GM12875 (cell line): Measurements from ENCODE around the gene SLC13A1.

Experiments
- H3K4me3 ChIP-seq: one replicate; pipeline ENCODE4 v1.5.1; 2011; ENCODE audit warnings: low read depth, low read length, control low read depth
- CTCF ChIP-seq: IDR thresholded peaks from 2 replicates; pipeline ENCODE4 v1.5.1; 2011; ENCODE audit warnings: low read depth, mild to moderate bottlenecking, control low read depth, inconsistent platforms, low read length, moderate library complexity, borderline replicate concordance; ENCODE audit not compliant: insufficient read depth

Gene SLC13A1

GRCh38 chr7:123120286-123120685, 79.5 kb downstream of the SLC13A1 start:
- H3K4me3 ChIP-seq = no peak overlapping the region
- no peak for TF ChIP-seq CTCF

- no peak for TF ChIP-seq CTCF
- no peak overlapping the region for H3K4me3 ChIP-seq
Measured at GRCh38 chr7:123115331-123115730, 84.4 kb downstream of the SLC13A1 start.

- no peak for TF ChIP-seq CTCF
- H3K4me3 ChIP-seq = no peak overlapping the region
Measured at GRCh38 chr7:123114288-123114687, 85.5 kb downstream of the SLC13A1 start.

DNA sequence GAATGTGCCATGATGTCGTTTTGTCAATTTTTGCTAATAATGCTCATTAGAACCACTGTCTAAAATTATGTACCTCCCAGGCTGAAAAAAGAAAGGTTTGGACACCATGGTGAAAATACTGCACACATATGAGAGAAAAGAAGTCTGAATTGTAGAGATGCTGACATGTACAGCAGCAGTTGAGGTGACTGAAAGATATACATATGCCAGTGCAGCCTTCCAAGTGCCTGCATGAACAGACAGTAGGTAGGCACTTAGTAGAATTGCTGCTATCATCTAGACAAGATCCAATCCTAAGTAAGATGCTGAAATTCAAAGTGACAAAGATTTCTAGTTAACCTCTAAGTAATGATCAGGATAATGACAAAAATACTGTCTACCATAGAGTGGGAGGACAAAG, 86.9 kb downstream of the SLC13A1 start:
- no peak overlapping the region for H3K4me3 ChIP-seq
- no peak for TF ChIP-seq CTCF

DNA sequence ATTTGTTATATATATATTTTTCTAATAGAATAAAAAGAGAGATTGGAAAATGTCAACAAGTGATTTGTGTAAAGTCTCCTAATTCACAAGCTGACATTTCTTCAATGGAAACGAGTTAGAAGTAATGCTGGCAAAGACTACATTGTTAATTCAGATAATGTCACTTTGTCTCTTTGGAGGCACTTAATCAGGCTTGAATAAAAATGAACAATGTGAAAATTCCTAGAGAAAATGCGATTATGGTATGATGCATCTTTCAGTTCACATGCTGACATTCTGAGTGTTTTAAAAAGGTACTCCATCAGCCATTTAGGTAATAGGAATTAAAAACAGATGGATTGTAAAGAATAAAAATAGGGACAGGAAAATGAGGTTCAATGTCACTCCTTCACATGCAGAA, 100.1 kb downstream of the SLC13A1 start:
- no peak overlapping the region for H3K4me3 ChIP-seq
- no peak for TF ChIP-seq CTCF

DNA sequence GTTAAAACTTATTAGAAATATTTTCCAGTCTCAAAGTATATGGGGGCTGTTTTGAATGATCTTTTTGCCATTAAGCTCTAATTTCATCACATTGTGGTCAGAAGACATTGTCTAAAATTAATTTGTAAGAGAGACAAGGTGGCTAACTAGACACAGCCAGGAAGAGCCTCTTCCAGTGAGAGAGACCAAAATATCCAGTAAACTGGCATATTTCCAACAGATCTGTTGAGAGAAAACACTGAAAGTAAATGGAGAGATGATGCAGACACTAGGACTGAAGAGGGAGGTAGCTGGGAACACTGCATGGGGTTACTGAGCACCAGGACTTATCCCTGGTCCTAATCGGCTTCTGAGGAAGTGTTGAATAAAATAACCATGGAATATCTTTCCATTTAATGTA, 102.8 kb downstream of the SLC13A1 start:
- no peak for TF ChIP-seq CTCF
- no peak overlapping the region for H3K4me3 ChIP-seq

DNA sequence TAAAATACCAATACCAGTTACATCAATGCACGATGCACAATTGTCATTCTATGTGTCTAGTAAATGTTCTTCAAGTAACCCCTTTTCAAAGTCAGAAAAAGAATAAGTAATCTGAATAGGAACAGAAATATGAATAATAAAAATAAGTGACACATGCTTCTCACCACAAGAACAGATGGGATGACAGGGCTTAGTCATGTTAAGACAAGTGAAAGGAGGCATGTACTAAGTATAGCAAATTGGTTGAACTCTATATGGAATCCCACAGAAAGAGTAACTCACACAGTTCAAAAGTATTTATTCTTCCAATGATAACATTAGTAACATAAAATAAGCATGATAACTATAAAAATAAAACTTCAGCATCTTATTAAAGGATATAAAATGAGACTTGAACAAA, 103.3 kb downstream of the SLC13A1 start:
- TF ChIP-seq CTCF = no peak
- H3K4me3 ChIP-seq = no peak overlapping the region
